GM21576 (cell line): Measurements from ENCODE around the gene IGF2BP1.
"Not testable (repeated sequence)": the region's sequence is repeated elsewhere in the genome, so short reads cannot be mapped to it uniquely, and the experiment has no call there.

Source experiments
- ATAC-seq: cut with Tn5 transposase; IDR thresholded peaks from one replicate; pipeline ENCODE4 v1.9.1; 2021; ENCODE audit warnings: mild to moderate bottlenecking, moderate library complexity; ENCODE audit not compliant: unreplicated experiment

The IGF2BP1 gene

DNA sequence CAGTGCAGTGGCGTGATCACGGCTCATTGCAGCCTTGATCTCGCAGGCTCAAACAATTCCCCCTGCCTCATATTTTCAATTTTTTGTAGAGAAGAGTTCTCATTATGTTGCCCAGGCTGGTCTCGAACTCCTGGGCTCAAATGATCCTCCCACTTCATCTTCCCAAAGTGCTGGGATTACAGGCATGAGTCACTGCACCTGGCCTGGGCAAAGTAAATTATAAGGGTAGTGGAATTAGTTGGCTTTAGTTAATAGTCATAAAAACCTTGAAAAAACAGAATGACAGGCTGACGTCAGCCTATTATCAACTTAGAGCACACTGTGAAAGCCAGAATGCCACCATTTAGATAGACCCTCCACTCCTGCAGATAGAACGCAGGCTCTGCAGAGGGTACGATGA is 91.9 kb downstream of the IGF2BP1 start:
- no peak for ATAC-seq

DNA sequence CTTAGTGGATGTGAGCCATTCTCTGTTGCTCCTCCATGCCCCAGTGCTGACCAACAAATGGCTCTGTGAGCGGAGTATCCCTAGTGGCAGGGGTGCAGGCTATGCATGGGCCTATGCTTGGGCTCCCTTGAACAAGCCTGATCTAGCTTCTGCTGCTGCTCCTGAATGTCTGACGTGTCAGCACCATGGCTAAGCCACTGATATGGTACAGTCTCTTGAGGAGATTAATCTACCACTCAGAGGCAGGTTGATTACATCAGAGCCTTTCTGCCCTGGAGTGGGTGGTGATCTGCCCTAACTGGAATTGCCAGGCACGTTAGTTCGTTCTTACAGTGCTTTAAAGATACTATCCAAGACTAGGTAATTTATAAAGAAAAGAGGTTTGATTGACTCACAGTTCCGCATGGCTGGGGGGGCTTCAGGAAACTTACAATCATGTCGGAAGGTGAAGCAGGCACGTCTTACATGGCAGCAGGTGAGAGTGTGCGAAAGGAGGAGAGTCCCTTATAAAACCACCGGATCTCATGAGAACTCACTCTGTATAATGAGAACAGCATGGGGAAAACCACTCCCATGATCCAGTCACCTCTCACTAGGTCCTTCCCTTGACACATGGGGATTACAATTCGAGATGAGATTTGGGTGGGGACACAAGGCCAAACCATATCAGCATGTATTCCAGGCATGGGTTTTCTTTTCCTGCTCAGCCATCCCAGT is 93.9 kb downstream of the IGF2BP1 start:
- no peak for ATAC-seq

DNA sequence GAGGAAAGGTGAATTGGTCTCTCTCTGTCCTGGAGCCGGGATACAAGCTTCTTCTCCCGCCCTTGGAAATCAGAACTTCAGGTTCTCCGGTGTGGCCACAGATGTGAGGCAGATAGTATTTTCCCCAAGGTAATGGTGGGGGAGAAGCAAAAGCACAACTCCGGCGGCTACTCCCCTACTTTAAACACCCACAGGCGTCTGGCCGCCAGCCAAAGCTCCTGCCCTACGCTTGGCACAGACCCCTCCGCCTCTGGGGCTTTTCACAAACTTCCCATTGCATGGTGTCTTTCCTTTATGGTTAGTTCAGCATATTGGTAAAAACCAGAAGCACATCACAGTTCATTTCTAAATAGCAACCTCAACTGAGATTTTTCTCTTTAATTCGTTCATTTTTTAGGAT is 95.9 kb downstream of the IGF2BP1 start:
- no peak for ATAC-seq

DNA sequence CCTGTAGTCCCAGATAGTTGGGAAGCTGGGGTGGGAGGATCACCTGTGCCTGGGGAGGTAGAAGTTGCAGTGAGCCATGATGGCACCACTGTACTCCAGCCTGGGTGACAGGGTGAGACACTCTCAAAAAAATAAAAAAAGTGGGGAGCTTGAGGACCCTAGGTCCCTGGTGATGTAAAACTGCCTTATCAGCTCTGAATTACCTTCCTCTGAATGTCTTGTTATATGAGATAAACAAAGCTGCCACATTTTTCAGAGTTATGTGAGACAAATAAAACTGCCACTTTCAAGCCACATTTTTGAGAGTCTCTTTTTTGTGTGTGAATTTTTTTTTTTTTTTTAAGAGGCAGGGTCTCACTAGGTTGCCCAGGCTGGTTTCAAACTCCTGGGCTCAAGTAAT is 103.4 kb downstream of the IGF2BP1 start:
- no peak for ATAC-seq

DNA sequence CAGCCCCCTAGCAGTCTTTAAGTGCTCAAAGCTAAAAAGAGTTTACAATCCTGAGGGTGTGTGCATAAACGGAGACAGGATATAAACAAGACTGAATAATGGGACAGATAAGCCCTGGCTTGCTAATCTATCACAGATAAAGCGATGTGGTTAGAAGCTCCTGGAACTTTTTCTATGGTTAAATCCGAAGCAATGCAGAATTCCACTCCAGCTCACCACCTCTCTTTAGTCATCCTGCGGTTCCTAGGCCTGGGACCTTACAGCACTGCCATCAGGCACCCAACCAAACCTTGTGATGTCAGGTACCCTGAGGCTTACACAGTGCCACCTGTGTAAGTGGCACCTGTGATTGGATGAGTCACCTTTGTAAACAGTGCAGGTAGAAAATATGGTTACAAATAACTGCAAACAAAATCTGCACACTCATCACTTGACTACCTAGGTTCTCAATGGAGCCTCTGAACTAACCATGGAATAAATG is 103.9 kb downstream of the IGF2BP1 start:
- ATAC-seq: no peak

GRCh38 chr17:49103360-49103759 is 106.2 kb downstream of the IGF2BP1 start:
- not testable (repeated sequence) for ATAC-seq

DNA sequence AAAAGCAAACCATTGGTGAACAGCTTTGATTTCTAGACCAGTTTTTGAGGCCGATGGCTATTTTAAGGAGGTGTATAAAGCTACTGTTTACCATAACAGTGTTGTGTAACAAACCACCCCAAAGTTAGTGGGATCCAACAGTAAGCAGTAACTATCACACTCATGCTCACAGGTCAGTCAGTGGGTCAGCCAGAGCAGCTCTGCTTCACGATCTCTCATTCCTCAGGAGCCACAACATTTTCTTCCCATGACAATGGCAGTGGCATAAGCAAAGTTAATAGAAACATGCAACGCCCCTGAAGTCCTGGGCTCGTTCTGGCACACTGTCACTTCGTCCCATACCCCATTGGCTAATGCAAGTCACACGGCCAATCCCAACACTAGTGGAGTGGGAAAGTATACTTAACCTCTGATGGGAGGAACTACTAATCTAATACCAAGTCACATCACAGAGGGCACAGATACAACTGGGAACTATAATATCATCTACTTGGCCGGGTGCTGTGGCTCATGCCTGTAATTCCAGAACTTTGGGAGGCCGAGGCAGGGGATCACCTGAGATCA is 107.4 kb downstream of the IGF2BP1 start:
- ATAC-seq: no peak
